GM12865 (cell line): ENCODE results near the gene PLCG1.

Source experiments
- DNase-seq: peaks from one replicate; pipeline ENCODE4 v3.0.0; 2010; ENCODE audit warnings: low read depth
- H3K4me3 ChIP-seq: 2 replicates; pipeline ENCODE4 v1.5.1; 2011; ENCODE audit warnings: mild to moderate bottlenecking, low read depth, low read length, control low read depth
- CTCF ChIP-seq: IDR thresholded peaks from 2 replicates; pipeline ENCODE4 v1.5.1; 2011; ENCODE audit warnings: low read length, control low read depth, low read depth, inconsistent platforms; ENCODE audit not compliant: insufficient read depth; ENCODE audit errors: missing control alignments

PLCG1 gene

GRCh38 chr20:41140226-41141133 is 3.1 kb downstream of the PLCG1 start:
- TF ChIP-seq CTCF = no peak
- DNase-seq = no peak
- no peak overlapping the region for H3K4me3 ChIP-seq

GRCh38 chr20:41141153-41141815 is 3.9 kb downstream of the PLCG1 start:
- TF ChIP-seq CTCF = no peak
- DNase-seq = no peak
- no peak overlapping the region for H3K4me3 ChIP-seq

- no peak overlapping the region for H3K4me3 ChIP-seq
- no peak for TF ChIP-seq CTCF
Measured at GRCh38 chr20:41142245-41142644, 4.9 kb downstream of the PLCG1 start.

GRCh38 chr20:41142919-41143318 is 5.6 kb downstream of the PLCG1 start:
- DNase-seq = no peak
- no peak for TF ChIP-seq CTCF
- H3K4me3 ChIP-seq = no peak overlapping the region

More at GRCh38 chr20:41142245-41142644, 4.9 kb downstream of the PLCG1 start:
- no peak for DNase-seq

- no peak for TF ChIP-seq CTCF
- no peak for DNase-seq
- no peak overlapping the region for H3K4me3 ChIP-seq
Measured at GRCh38 chr20:41143354-41143753, 6.0 kb downstream of the PLCG1 start.

GRCh38 chr20:41145317-41145716 is 8.0 kb downstream of the PLCG1 start:
- no peak for DNase-seq
- no peak overlapping the region for H3K4me3 ChIP-seq
- TF ChIP-seq CTCF = no peak
